ENCODE results near the gene GUCA1C.

GUCA1C gene

GRCh38 chr3:108897883-108898282 lies 55.8 kb downstream of the GUCA1C start:
- H3K27me3 ChIP-seq (ENCODE audit: insufficient read depth, low read length, poor library complexity) = no peaks in the 10 kb centered on the region
- no peaks in the 10 kb centered on the region for H3K4me1 ChIP-seq (ENCODE audit: control insufficient read depth, low read depth, low read length)
- H2BK120ac ChIP-seq (ENCODE audit: low read depth, low read length) = no peak overlapping the region
- H3K4me3 ChIP-seq (ENCODE audit: low read length) = no peak overlapping the region
- no peak overlapping the region for H3K23ac ChIP-seq (ENCODE audit: low read length)
- H3K79me1 ChIP-seq (ENCODE audit: low read length) = no peaks in the 10 kb centered on the region
- no peak overlapping the region for H2BK15ac ChIP-seq (replicated peaks; ENCODE audit: low read depth)
- H3K56ac ChIP-seq (ENCODE audit: low read length) = no peak overlapping the region
- H3K4me2 ChIP-seq (ENCODE audit: low read length) = no peak overlapping the region
- no peak overlapping the region for H4K8ac ChIP-seq (ENCODE audit: low read depth, low read length)
- WGBS (ENCODE audit: extremely low coverage, insufficient coverage, low lambda C conversion rate) = no CpG with 5 or more reads among the region's 3 CpGs
- no peak overlapping the region for H3K18ac ChIP-seq (ENCODE audit: low read length)
- H3K9ac ChIP-seq (ENCODE audit: low read length) = no peak overlapping the region
- no peak overlapping the region for H2BK5ac ChIP-seq (ENCODE audit: low read length)
- H2AK5ac ChIP-seq (ENCODE audit: low read length) = no peak overlapping the region
- no peak overlapping the region for H4K5ac ChIP-seq (ENCODE audit: low read length)
- DNase-seq = no peak
- H3K27ac ChIP-seq (ENCODE audit: low read depth, low read length) = no peak overlapping the region
- H3K79me2 ChIP-seq (ENCODE audit: control insufficient read depth, insufficient read depth, low read length) = no peaks in the 10 kb centered on the region
- H3K36me3 ChIP-seq (ENCODE audit: control insufficient read depth, insufficient read depth, low read length) = no peaks in the 10 kb centered on the region
- H3K4ac ChIP-seq (ENCODE audit: low read depth, low read length) = no peak overlapping the region

- Histone ChIP-seq H3K4me2 (ENCODE audit: low read length) (no peak overlapping the region), H3K23ac (ENCODE audit: low read length) (no peak overlapping the region), H4K5ac (ENCODE audit: low read length) (no peak overlapping the region), H3K9ac (ENCODE audit: low read length) (no peak overlapping the region), H3K79me1 (ENCODE audit: low read length) (no peaks in the 10 kb centered on the region), H3K27ac (ENCODE audit: low read depth, low read length) (no peak overlapping the region), H3K4me3 (ENCODE audit: low read length) (no peak overlapping the region), H3K4ac (ENCODE audit: low read depth, low read length) (no peak overlapping the region), H2BK15ac (replicated peaks; ENCODE audit: low read depth) (no peak overlapping the region), H3K79me2 (ENCODE audit: control insufficient read depth, insufficient read depth, low read length) (no peaks in the 10 kb centered on the region), H2BK5ac (ENCODE audit: low read length) (no peak overlapping the region), H3K18ac (ENCODE audit: low read length) (no peak overlapping the region), H2BK120ac (ENCODE audit: low read depth, low read length) (no peak overlapping the region), H4K8ac (ENCODE audit: low read depth, low read length) (no peak overlapping the region), H3K27me3 (ENCODE audit: insufficient read depth, low read length, poor library complexity) (no peaks in the 10 kb centered on the region), H3K4me1 (ENCODE audit: control insufficient read depth, low read depth, low read length) (no peaks in the 10 kb centered on the region), H3K36me3 (ENCODE audit: control insufficient read depth, insufficient read depth, low read length) (no peaks in the 10 kb centered on the region), H3K56ac (ENCODE audit: low read length) (no peak overlapping the region), H2AK5ac (ENCODE audit: low read length) (no peak overlapping the region)
- no peak for DNase-seq
- no CpG with 5 or more reads among the region's 5 CpGs for WGBS (ENCODE audit: extremely low coverage, insufficient coverage, low lambda C conversion rate)
Measured at GRCh38 chr3:108894981-108895380, 58.7 kb downstream of the GUCA1C start.

GRCh38 chr3:108891833-108892232 lies 61.8 kb downstream of the GUCA1C start:
- WGBS (ENCODE audit: extremely low coverage, insufficient coverage, low lambda C conversion rate) = no CpG with 5 or more reads among the region's 3 CpGs
- no peak overlapping the region for H4K8ac ChIP-seq (ENCODE audit: low read depth, low read length)
- no peak overlapping the region for H3K4me2 ChIP-seq (ENCODE audit: low read length)
- H4K5ac ChIP-seq (ENCODE audit: low read length) = no peak overlapping the region
- no peaks in the 10 kb centered on the region for H3K79me2 ChIP-seq (ENCODE audit: control insufficient read depth, insufficient read depth, low read length)
- no peak overlapping the region for H3K9ac ChIP-seq (ENCODE audit: low read length)
- no peak overlapping the region for H2BK120ac ChIP-seq (ENCODE audit: low read depth, low read length)
- H3K23ac ChIP-seq (ENCODE audit: low read length) = no peak overlapping the region
- H3K18ac ChIP-seq (ENCODE audit: low read length) = no peak overlapping the region
- no peak for DNase-seq
- no peak overlapping the region for H3K4me3 ChIP-seq (ENCODE audit: low read length)
- H3K4me1 ChIP-seq (ENCODE audit: control insufficient read depth, low read depth, low read length) = no peaks in the 10 kb centered on the region
- no peak overlapping the region for H3K4ac ChIP-seq (ENCODE audit: low read depth, low read length)
- H3K36me3 ChIP-seq (ENCODE audit: control insufficient read depth, insufficient read depth, low read length) = no peaks in the 10 kb centered on the region
- no peaks in the 10 kb centered on the region for H3K79me1 ChIP-seq (ENCODE audit: low read length)
- H3K56ac ChIP-seq (ENCODE audit: low read length) = no peak overlapping the region
- no peaks in the 10 kb centered on the region for H3K27me3 ChIP-seq (ENCODE audit: insufficient read depth, low read length, poor library complexity)
- H2BK5ac ChIP-seq (ENCODE audit: low read length) = no peak overlapping the region
- no peak overlapping the region for H2BK15ac ChIP-seq (replicated peaks; ENCODE audit: low read depth)
- H2AK5ac ChIP-seq (ENCODE audit: low read length) = no peak overlapping the region
- no peak overlapping the region for H3K27ac ChIP-seq (ENCODE audit: low read depth, low read length)

- no peak overlapping the region for H3K4ac ChIP-seq (ENCODE audit: low read depth, low read length)
- no peak overlapping the region for H2AK5ac ChIP-seq (ENCODE audit: low read length)
- no peaks in the 10 kb centered on the region for H3K27me3 ChIP-seq (ENCODE audit: insufficient read depth, low read length, poor library complexity)
- H4K8ac ChIP-seq (ENCODE audit: low read depth, low read length) = no peak overlapping the region
- no peak overlapping the region for H2BK120ac ChIP-seq (ENCODE audit: low read depth, low read length)
- H3K27ac ChIP-seq (ENCODE audit: low read depth, low read length) = no peak overlapping the region
- no peaks in the 10 kb centered on the region for H3K79me1 ChIP-seq (ENCODE audit: low read length)
- no peak overlapping the region for H3K18ac ChIP-seq (ENCODE audit: low read length)
- H2BK15ac ChIP-seq (replicated peaks; ENCODE audit: low read depth) = no peak overlapping the region
- H4K5ac ChIP-seq (ENCODE audit: low read length) = no peak overlapping the region
- no peak overlapping the region for H3K23ac ChIP-seq (ENCODE audit: low read length)
- H3K4me1 ChIP-seq (ENCODE audit: control insufficient read depth, low read depth, low read length) = no peaks in the 10 kb centered on the region
- no peak overlapping the region for H3K4me2 ChIP-seq (ENCODE audit: low read length)
- no peaks in the 10 kb centered on the region for H3K79me2 ChIP-seq (ENCODE audit: control insufficient read depth, insufficient read depth, low read length)
- H3K4me3 ChIP-seq (ENCODE audit: low read length) = no peak overlapping the region
- no peak overlapping the region for H3K9ac ChIP-seq (ENCODE audit: low read length)
- DNase-seq = peak; percentile 13
- WGBS (ENCODE audit: extremely low coverage, insufficient coverage, low lambda C conversion rate) = no CpG with 5 or more reads among the region's 2 CpGs
- H3K36me3 ChIP-seq (ENCODE audit: control insufficient read depth, insufficient read depth, low read length) = no peaks in the 10 kb centered on the region
- no peak overlapping the region for H2BK5ac ChIP-seq (ENCODE audit: low read length)
- no peak overlapping the region for H3K56ac ChIP-seq (ENCODE audit: low read length)
Measured at GRCh38 chr3:108887777-108888176, 65.9 kb downstream of the GUCA1C start.

- H3K36me3 ChIP-seq (ENCODE audit: control insufficient read depth, insufficient read depth, low read length) = no peaks in the 10 kb centered on the region
- no peak overlapping the region for H3K27ac ChIP-seq (ENCODE audit: low read depth, low read length)
- no peaks in the 10 kb centered on the region for H3K4me1 ChIP-seq (ENCODE audit: control insufficient read depth, low read depth, low read length)
- DNase-seq = no peak
- no peak overlapping the region for H4K8ac ChIP-seq (ENCODE audit: low read depth, low read length)
- H3K56ac ChIP-seq (ENCODE audit: low read length) = no peak overlapping the region
- no CpG with 5 or more reads among the region's 4 CpGs for WGBS (ENCODE audit: extremely low coverage, insufficient coverage, low lambda C conversion rate)
- H3K4ac ChIP-seq (ENCODE audit: low read depth, low read length) = no peak overlapping the region
- H2BK5ac ChIP-seq (ENCODE audit: low read length) = no peak overlapping the region
- H3K27me3 ChIP-seq (ENCODE audit: insufficient read depth, low read length, poor library complexity) = no peaks in the 10 kb centered on the region
- H3K79me1 ChIP-seq (ENCODE audit: low read length) = no peaks in the 10 kb centered on the region
- no peak overlapping the region for H3K23ac ChIP-seq (ENCODE audit: low read length)
- H2BK120ac ChIP-seq (ENCODE audit: low read depth, low read length) = no peak overlapping the region
- H4K5ac ChIP-seq (ENCODE audit: low read length) = no peak overlapping the region
- H3K79me2 ChIP-seq (ENCODE audit: control insufficient read depth, insufficient read depth, low read length) = no peaks in the 10 kb centered on the region
- no peak overlapping the region for H3K9ac ChIP-seq (ENCODE audit: low read length)
- no peak overlapping the region for H2BK15ac ChIP-seq (replicated peaks; ENCODE audit: low read depth)
- H3K4me2 ChIP-seq (ENCODE audit: low read length) = no peak overlapping the region
- no peak overlapping the region for H2AK5ac ChIP-seq (ENCODE audit: low read length)
- no peak overlapping the region for H3K4me3 ChIP-seq (ENCODE audit: low read length)
- no peak overlapping the region for H3K18ac ChIP-seq (ENCODE audit: low read length)
Measured at GRCh38 chr3:108887121-108887520, 66.6 kb downstream of the GUCA1C start.

- Histone ChIP-seq H3K4me2 (ENCODE audit: low read length) (no peak overlapping the region), H3K4ac (ENCODE audit: low read depth, low read length) (no peak overlapping the region), H3K56ac (ENCODE audit: low read length) (no peak overlapping the region), H3K23ac (ENCODE audit: low read length) (no peak overlapping the region), H3K79me1 (ENCODE audit: low read length) (no peaks in the 10 kb centered on the region), H4K8ac (ENCODE audit: low read depth, low read length) (no peak overlapping the region), H3K27ac (ENCODE audit: low read depth, low read length) (no peak overlapping the region), H3K9ac (ENCODE audit: low read length) (no peak overlapping the region), H2BK15ac (replicated peaks; ENCODE audit: low read depth) (no peak overlapping the region), H2BK5ac (ENCODE audit: low read length) (no peak overlapping the region), H2BK120ac (ENCODE audit: low read depth, low read length) (no peak overlapping the region), H3K79me2 (ENCODE audit: control insufficient read depth, insufficient read depth, low read length) (no peaks in the 10 kb centered on the region), H3K27me3 (ENCODE audit: insufficient read depth, low read length, poor library complexity) (no peaks in the 10 kb centered on the region), H3K36me3 (ENCODE audit: control insufficient read depth, insufficient read depth, low read length) (no peaks in the 10 kb centered on the region), H2AK5ac (ENCODE audit: low read length) (no peak overlapping the region), H4K5ac (ENCODE audit: low read length) (no peak overlapping the region), H3K4me1 (ENCODE audit: control insufficient read depth, low read depth, low read length) (no peaks in the 10 kb centered on the region), H3K4me3 (ENCODE audit: low read length) (no peak overlapping the region), H3K18ac (ENCODE audit: low read length) (no peak overlapping the region)
- no peak for DNase-seq
- WGBS (ENCODE audit: extremely low coverage, insufficient coverage, low lambda C conversion rate) = no CpG with 5 or more reads among the region's 1 CpG
Measured at GRCh38 chr3:108883373-108883772, 70.3 kb downstream of the GUCA1C start.

All from mesendoderm (in vitro differentiated cells).